NCI-H1092 (cell line): ENCODE data around the gene GLTP.
"Not testable (repeated sequence)": the region's sequence is repeated elsewhere in the genome, so short reads cannot be mapped to it uniquely, and the experiment has no call there.

Experiments used
- DNase-seq: peaks from one replicate; lab custom pipeline; 2025; lab: John Stamatoyannopoulos, UW

The GLTP gene

GRCh38 chr12:109880043-109880931, at the start of gene GLTP:
Gene GLTP, minus strand, starts transcription at chr12:109880541. Its CDS starts 167 bp downstream, at chr12:109880374.
- DNase-seq = peak; percentile 67

GRCh38 chr12:109929326-109929725, 49.0 kb upstream of the GLTP start:
- DNase-seq = not testable (repeated sequence)

GRCh38 chr12:109928058-109928656, 47.8 kb upstream of the GLTP start:
- no peak for DNase-seq

GRCh38 chr12:109927622-109928021, 47.3 kb upstream of the GLTP start:
- no peak for DNase-seq

GRCh38 chr12:109926488-109927210, 46.3 kb upstream of the GLTP start:
- DNase-seq = no peak

- no peak for DNase-seq
Observed at GRCh38 chr12:109926016-109926415, 45.7 kb upstream of the GLTP start.

GRCh38 chr12:109925185-109925840, 45.0 kb upstream of the GLTP start:
- no peak for DNase-seq

GRCh38 chr12:109923481-109924245, 43.3 kb upstream of the GLTP start:
- no peak for DNase-seq

- DNase-seq = no peak
Observed at GRCh38 chr12:109923038-109923437, 42.7 kb upstream of the GLTP start.

GRCh38 chr12:109921982-109922381, 41.6 kb upstream of the GLTP start:
- no peak for DNase-seq

- DNase-seq = no peak
Observed at GRCh38 chr12:109920261-109920780, 40.0 kb upstream of the GLTP start.

GRCh38 chr12:109919456-109919855, 39.1 kb upstream of the GLTP start:
- DNase-seq = no peak

GRCh38 chr12:109916045-109916444, 35.7 kb upstream of the GLTP start:
- DNase-seq = no peak

- no peak for DNase-seq
Observed at GRCh38 chr12:109915171-109916040, 35.1 kb upstream of the GLTP start.

GRCh38 chr12:109914461-109914860, 34.1 kb upstream of the GLTP start:
- no peak for DNase-seq

- no peak for DNase-seq
Observed at GRCh38 chr12:109912855-109913321, 32.5 kb upstream of the GLTP start.

GRCh38 chr12:109910969-109911348, 30.6 kb upstream of the GLTP start:
- no peak for DNase-seq

- DNase-seq = no peak
Observed at GRCh38 chr12:109910254-109910968, 30.1 kb upstream of the GLTP start.

GRCh38 chr12:109905301-109905700, 25.0 kb upstream of the GLTP start:
- DNase-seq = no peak
